ENCODE measurements around the gene SMARCD3.

Gene SMARCD3

GRCh38 chr7:151237244-151238189 lies 11.0 kb downstream of the SMARCD3 start:
- DNase-seq (ENCODE audit: low read depth, low spot score) = no peak

GRCh38 chr7:151236406-151236805 lies 12.1 kb downstream of the SMARCD3 start:
- DNase-seq (ENCODE audit: low read depth, low spot score) = no peak

GRCh38 chr7:151235091-151235787 lies 13.3 kb downstream of the SMARCD3 start:
- no peak for DNase-seq (ENCODE audit: low read depth, low spot score)

- no peak for DNase-seq (ENCODE audit: low read depth, low spot score)
Observed at GRCh38 chr7:151233804-151234203, 14.7 kb downstream of the SMARCD3 start.

GRCh38 chr7:151232917-151233701 lies 15.4 kb downstream of the SMARCD3 start:
- peak; percentile 37 for DNase-seq (ENCODE audit: low read depth, low spot score)

- DNase-seq (ENCODE audit: low read depth, low spot score) = peak; percentile 84
Observed at GRCh38 chr7:151232091-151232916, 16.2 kb downstream of the SMARCD3 start, which contains the start of gene CHPF2. Gene CHPF2 (plus strand): TSS chr7:151232483. CDS start chr7:151234012, 1,529 bp downstream.

- DNase-seq (ENCODE audit: low read depth, low spot score) = no peak
Observed at GRCh38 chr7:151231080-151231479, 17.4 kb downstream of the SMARCD3 start.

GRCh38 chr7:151229249-151229648 lies 19.2 kb downstream of the SMARCD3 start:
- DNase-seq (ENCODE audit: low read depth, low spot score) = no peak

- no peak for DNase-seq (ENCODE audit: low read depth, low spot score)
Observed at GRCh38 chr7:151228024-151228866, 20.2 kb downstream of the SMARCD3 start.

- peak; percentile 100 for DNase-seq (ENCODE audit: low read depth, low spot score)
Observed at GRCh38 chr7:151226875-151227782, 21.4 kb downstream of the SMARCD3 start, which contains the start of gene ABCF2. Gene ABCF2 (minus strand): TSS chr7:151227205. CDS start chr7:151226458, 747 bp downstream.

GRCh38 chr7:151226560-151226874 lies 22.0 kb downstream of the SMARCD3 start:
- DNase-seq (ENCODE audit: low read depth, low spot score) = no peak

GRCh38 chr7:151225948-151226510 lies 22.5 kb downstream of the SMARCD3 start:
- DNase-seq (ENCODE audit: low read depth, low spot score) = no peak

GRCh38 chr7:151223728-151224127 lies 24.8 kb downstream of the SMARCD3 start:
- no peak for DNase-seq (ENCODE audit: low read depth, low spot score)

- no peak for DNase-seq (ENCODE audit: low read depth, low spot score)
Observed at GRCh38 chr7:151218170-151218569, 30.3 kb downstream of the SMARCD3 start.

GRCh38 chr7:151215396-151215795 lies 33.1 kb downstream of the SMARCD3 start:
- no peak for DNase-seq (ENCODE audit: low read depth, low spot score)

- DNase-seq (ENCODE audit: low read depth, low spot score) = no peak
Observed at GRCh38 chr7:151213826-151214225, 34.7 kb downstream of the SMARCD3 start.

GRCh38 chr7:151212626-151213025 lies 35.9 kb downstream of the SMARCD3 start:
- DNase-seq (ENCODE audit: low read depth, low spot score) = no peak

GRCh38 chr7:151211155-151211772 lies 37.2 kb downstream of the SMARCD3 start:
- DNase-seq (ENCODE audit: low read depth, low spot score) = no peak

Measured in ELF-1 (cell line).